ENCODE results near the gene BBS2.
A peak's percentile ranks its signal among the peaks of the same experiment; 100 is the strongest.

Gene BBS2

GRCh38 chr16:56478281-56479049, 41.4 kb downstream of the BBS2 start (continued):
- TF ChIP-seq ZNF354C (tag by site-specific recombination; IDR thresholded peaks at IDR 0.05; ENCODE audit: borderline replicate concordance, low read depth) (no peak), ZNF629 (tag by site-specific recombination; IDR thresholded peaks at IDR 0.05) (no peak), ZNF645 (tag by site-specific recombination; IDR thresholded peaks at IDR 0.05) (no peak), ZNF692 (tag by site-specific recombination; IDR thresholded peaks at IDR 0.05) (peak; percentile 24; the same call in 1 of the 2 replicates), PRDM4 (tag by site-specific recombination; IDR thresholded peaks at IDR 0.05) (peak; percentile 52; the same call in 1 of the 2 replicates), ZNF350 (tag by site-specific recombination; IDR thresholded peaks at IDR 0.05) (0 out of 2 replicates have a peak, but pooled peaks have one; percentile 37), ZNF311 (tag by site-specific recombination; IDR thresholded peaks at IDR 0.05; ENCODE audit: borderline replicate concordance) (no peak), ZNF398 (tag by site-specific recombination; IDR thresholded peaks at IDR 0.05) (peak; percentile 22; the same call in 1 of the 2 replicates), EGR2 (tag by site-specific recombination; IDR thresholded peaks at IDR 0.05; ENCODE audit: low read depth) (no peak), BCL6B (tag by site-specific recombination; IDR thresholded peaks at IDR 0.05) (peak; percentile 96), MEIS1 (CRISPR knock-in tag; IDR thresholded peaks at IDR 0.05; ENCODE audit: borderline replicate concordance) (no peak), ZNF449 (tag by site-specific recombination; IDR thresholded peaks at IDR 0.05) (peak; percentile 42; the same call in 1 of the 2 replicates), ZNF221 (tag by site-specific recombination; IDR thresholded peaks at IDR 0.05; ENCODE audit: borderline replicate concordance) (no peak), ZNF549 (tag by site-specific recombination; IDR thresholded peaks at IDR 0.05) (no peak), ZNF777 (tag by site-specific recombination; IDR thresholded peaks at IDR 0.05; ENCODE audit: borderline replicate concordance) (no peak), ZNF518A (tag by site-specific recombination; conservative IDR thresholded peaks at IDR 0.05; ENCODE audit: low read depth) (0 out of 2 replicates have a peak, but pooled peaks have one; percentile 39), ZEB2 (tag by site-specific recombination; IDR thresholded peaks at IDR 0.05) (peak; percentile 50; the same call in 1 of the 2 replicates), ZNF514 (tag by site-specific recombination; IDR thresholded peaks at IDR 0.05) (no peak)
